Activated naive CD8-positive, alpha-beta T cell treated with anti-CD3 and anti-CD28 coated beads, Interleukin-2, amount 50 U/mL, for 24 hours (primary cell): ENCODE data around the gene MTARC1.

Experiments used
- ATAC-seq: fragments of 150-1000 bp; cut with Tn5 transposase; one replicate; pipeline ENCODE4 v1.10.0; 2021
- DNase-seq: peaks from one replicate; pipeline ENCODE4 v3.0.0; 2021
- H3K27ac Mint-ChIP-seq: one replicate; pipeline ENCODE4 v1.8.0; 2021; ENCODE audit warnings: mild to moderate bottlenecking, mixed read lengths
- H3K27me3 Mint-ChIP-seq: one replicate; pipeline ENCODE4 v1.8.0; 2021; ENCODE audit warnings: mixed read lengths
- H3K36me3 Mint-ChIP-seq: one replicate; pipeline ENCODE4 v1.8.0; 2021; ENCODE audit warnings: low read depth, mixed read lengths
- H3K4me1 Mint-ChIP-seq: one replicate; pipeline ENCODE4 v1.8.0; 2021; ENCODE audit warnings: mixed read lengths
- H3K4me3 Mint-ChIP-seq: one replicate; pipeline ENCODE4 v1.8.0; 2021; ENCODE audit warnings: mild to moderate bottlenecking, moderate library complexity, mixed read lengths
- H3K9me3 Mint-ChIP-seq: one replicate; pipeline ENCODE4 v1.8.0; 2021; ENCODE audit warnings: mixed read lengths

The MTARC1 gene

DNA sequence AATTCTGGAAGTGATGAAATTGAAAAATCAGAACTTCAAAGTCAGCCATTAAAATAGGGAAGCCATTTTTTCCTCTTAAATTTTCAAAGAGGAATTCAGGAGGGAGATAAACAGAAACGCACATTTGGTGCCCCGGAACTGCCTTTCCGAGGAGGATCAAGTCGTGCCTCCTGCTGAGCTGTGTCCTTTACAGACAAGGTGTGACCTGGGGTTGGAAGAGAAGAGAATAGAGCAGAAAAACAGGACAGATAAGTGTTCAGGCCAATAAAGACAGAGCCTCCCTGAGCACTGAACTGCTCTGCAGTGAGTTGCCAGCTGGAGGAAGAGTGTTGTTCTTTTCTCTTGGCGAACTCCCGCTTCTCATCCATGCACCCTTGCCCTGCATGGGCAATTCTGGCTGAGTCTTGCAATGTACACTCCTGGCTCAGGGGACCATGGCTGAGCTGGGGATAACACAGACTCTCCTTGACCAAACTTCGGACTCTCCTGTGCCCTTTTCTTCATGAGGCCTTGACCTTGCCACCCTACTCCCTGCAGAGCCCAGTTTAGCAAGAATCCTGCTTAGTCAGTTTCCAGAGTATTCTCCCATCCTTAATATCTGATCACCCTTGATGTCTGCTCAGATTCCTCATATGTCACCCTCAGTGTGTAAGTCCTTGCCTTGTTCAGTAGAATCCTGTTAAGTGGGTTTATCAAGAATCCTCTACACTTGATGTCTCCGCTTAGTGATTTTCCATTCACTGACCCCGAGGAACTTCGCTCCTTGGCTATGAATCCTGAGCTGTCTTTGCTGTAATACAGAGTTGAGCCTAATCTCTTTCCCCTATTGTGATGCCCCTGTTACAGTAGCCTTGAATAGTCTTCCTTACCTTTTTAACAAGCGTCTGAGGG is 1.3 kb upstream of the MTARC1 start:
- Mint-ChIP-seq H3K27me3 (peaks cover 52% of the 10 kb centered on the region), H3K27ac (no peak overlapping the region), H3K4me1 (peaks cover 4% of the 10 kb centered on the region), H3K4me3 (no peak overlapping the region), H3K36me3 (no peaks in the 10 kb centered on the region), H3K9me3 (peaks cover 3% of the 10 kb centered on the region)
- no peak for DNase-seq
- ATAC-seq = no peak

DNA sequence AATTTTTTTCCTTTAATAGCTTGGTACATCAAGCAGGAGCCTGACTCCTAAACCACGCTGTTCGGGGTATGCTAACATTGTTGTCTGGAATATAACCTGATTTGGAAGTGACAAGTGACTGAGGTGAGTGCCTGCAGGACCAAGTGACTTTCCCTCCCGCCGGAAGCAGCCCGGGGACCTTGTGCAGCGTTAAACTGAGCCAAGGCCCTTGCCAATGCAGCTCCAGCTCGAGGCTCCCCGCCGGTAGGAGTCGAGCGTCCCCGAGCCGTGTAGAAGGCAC is 716 bp upstream of the MTARC1 start:
- peaks cover 51% of the 10 kb centered on the region for H3K27me3 Mint-ChIP-seq
- no peak overlapping the region for H3K4me3 Mint-ChIP-seq
- ATAC-seq (no peak), DNase-seq (no peak)
- no peak overlapping the region for H3K27ac Mint-ChIP-seq
- no peaks in the 10 kb centered on the region for H3K36me3 Mint-ChIP-seq
- H3K9me3 Mint-ChIP-seq = peaks cover 3% of the 10 kb centered on the region
- H3K4me1 Mint-ChIP-seq = peaks cover 4% of the 10 kb centered on the region

DNA sequence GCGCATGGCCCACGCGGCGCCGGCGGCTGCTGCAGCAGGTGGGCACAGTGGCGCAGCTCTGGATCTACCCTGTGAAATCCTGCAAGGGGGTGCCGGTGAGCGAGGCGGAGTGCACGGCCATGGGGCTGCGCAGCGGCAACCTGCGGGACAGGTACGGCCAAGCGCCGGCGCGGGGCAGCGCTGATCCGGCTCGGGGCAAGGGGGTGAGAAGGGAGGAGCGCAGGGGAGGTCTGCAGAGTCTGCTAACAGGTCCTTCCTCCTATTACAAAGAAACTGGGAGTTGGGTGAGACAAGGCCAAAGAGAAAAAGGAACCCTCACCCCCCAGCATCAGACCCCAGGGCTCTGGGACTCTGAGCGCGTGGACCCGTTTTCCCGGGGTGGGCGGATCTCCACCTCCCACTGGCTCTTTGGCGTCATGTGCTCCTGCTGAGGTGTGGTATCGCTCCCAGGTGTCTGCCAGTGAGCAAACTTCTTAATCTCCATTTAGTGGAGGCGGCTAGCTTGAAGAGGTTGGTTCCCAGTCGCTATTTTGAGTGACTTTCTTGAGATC is 431 bp downstream of the MTARC1 start:
- peak overlapping the region; percentile 21 for H3K4me3 Mint-ChIP-seq
- H3K27ac Mint-ChIP-seq = no peak overlapping the region
- ATAC-seq (no peak), DNase-seq (no peak)
- no peaks in the 10 kb centered on the region for H3K36me3 Mint-ChIP-seq
- peaks cover 4% of the 10 kb centered on the region for H3K4me1 Mint-ChIP-seq
- H3K9me3 Mint-ChIP-seq = peaks cover 3% of the 10 kb centered on the region
- H3K27me3 Mint-ChIP-seq = peaks cover 47% of the 10 kb centered on the region

DNA sequence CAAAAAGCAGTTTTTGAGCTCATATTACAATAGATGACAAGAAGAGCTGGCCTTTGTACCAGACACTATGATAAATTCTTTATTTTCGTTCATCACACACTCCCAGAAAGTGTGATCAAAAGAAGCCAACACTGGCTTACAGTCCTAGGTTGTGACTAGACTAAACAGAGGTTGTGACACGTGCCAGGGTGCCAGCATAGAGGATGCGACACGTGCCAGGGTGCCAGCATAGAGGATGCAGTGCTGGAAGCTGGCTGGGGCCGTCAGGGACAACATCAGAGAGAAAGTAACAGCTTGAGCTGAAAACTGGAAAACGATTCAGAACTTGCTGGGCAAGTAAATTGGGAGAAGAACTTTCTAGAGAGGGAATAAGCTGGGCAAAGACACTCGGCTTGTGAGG is 2.2 kb downstream of the MTARC1 start:
- ATAC-seq (no peak), DNase-seq (no peak)
- H3K4me3 Mint-ChIP-seq = no peak overlapping the region
- H3K9me3 Mint-ChIP-seq = peaks cover 3% of the 10 kb centered on the region
- no peaks in the 10 kb centered on the region for H3K36me3 Mint-ChIP-seq
- H3K4me1 Mint-ChIP-seq = peaks cover 4% of the 10 kb centered on the region
- peaks cover 38% of the 10 kb centered on the region for H3K27me3 Mint-ChIP-seq
- H3K27ac Mint-ChIP-seq = no peak overlapping the region

DNA sequence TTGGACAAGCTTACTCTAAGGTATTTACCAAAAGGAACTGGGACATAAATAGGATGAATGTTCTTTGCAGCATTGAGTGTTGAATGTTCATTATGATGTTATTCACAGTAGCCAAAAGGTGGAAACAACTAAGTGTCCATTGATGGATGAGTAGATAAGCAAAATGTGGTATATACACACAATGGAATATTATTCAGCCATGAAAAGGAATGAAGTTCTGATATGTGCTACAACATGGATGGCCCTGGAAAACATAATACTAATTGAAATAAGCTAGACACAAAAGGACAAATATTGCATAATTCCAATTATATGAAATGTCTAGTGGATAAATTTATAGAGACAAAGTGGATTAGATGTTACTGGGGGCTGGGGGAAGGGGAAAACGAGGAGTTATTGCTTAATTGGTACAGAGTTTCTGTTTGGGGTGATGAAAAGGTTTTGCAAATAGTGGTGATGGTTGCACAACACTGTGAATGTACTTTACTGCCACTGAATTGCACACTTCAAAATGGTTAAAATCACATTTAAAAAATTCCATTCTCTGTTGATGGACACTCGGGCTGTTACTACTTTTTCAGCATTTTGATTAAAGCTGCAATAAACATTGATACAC is 2.9 kb downstream of the MTARC1 start:
- no peak for ATAC-seq
- Mint-ChIP-seq H3K9me3 (peaks cover 3% of the 10 kb centered on the region), H3K4me3 (no peak overlapping the region), H3K27me3 (peaks cover 34% of the 10 kb centered on the region), H3K36me3 (no peaks in the 10 kb centered on the region), H3K27ac (no peak overlapping the region), H3K4me1 (peaks cover 4% of the 10 kb centered on the region)
- DNase-seq = no peak

DNA sequence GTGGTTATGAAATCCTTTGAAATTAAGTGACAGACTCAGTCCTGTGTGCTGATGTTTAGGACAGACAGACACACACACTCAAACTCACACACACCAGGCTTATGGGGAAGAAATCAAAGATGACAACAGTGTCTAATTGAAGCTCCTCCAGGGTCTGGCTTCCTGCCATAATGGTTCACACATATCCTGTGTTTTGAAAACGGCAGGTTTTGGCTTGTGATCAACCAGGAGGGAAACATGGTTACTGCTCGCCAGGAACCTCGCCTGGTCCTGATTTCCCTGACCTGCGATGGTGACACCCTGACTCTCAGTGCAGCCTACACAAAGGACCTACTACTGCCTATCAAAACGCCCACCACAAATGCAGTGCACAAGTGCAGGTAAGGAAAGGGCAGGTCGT is 4.6 kb downstream of the MTARC1 start:
- ATAC-seq (no peak), DNase-seq (no peak)
- Mint-ChIP-seq H3K9me3 (peaks cover 3% of the 10 kb centered on the region), H3K27me3 (peaks cover 19% of the 10 kb centered on the region), H3K36me3 (no peaks in the 10 kb centered on the region), H3K27ac (no peak overlapping the region), H3K4me1 (peaks cover 2% of the 10 kb centered on the region), H3K4me3 (no peak overlapping the region)

DNA sequence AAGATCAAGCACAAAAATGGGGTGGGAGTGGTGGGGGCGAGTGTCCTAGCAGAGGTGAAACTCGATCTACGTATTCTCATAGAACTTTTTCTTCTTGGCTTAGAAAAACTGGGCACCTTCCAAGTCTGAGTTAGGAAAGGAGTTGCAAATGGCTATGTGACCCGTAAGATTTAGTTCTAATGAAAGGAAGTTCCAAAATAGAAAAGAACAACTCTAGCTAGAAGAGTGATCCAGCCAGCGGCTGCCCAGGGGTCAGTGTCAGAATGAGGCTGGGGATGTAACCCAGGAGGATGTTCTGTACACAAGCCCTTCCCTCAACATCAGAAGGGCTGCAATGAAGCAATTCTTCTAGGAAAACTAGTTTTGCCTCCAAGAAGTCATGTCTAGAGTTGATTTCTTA is 5.2 kb downstream of the MTARC1 start:
- H3K27me3 Mint-ChIP-seq = peaks cover 18% of the 10 kb centered on the region
- no peak overlapping the region for H3K27ac Mint-ChIP-seq
- DNase-seq = no peak
- no peak for ATAC-seq
- H3K9me3 Mint-ChIP-seq = peaks cover 3% of the 10 kb centered on the region
- peaks cover 1% of the 10 kb centered on the region for H3K4me1 Mint-ChIP-seq
- H3K4me3 Mint-ChIP-seq = no peak overlapping the region
- no peaks in the 10 kb centered on the region for H3K36me3 Mint-ChIP-seq

DNA sequence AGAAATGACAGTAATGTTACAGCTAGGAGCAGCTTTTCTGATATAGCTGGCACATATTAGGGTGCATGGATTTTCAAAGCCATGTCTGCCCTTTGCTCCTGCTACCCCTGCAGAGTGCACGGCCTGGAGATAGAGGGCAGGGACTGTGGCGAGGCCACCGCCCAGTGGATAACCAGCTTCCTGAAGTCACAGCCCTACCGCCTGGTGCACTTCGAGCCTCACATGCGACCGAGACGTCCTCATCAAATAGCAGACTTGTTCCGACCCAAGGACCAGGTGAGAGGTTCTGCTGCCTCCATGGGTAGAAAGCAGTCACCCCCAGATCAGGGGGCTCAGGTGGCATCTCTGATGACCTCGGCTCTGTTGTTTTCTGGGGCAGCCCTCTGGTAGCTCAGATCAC is 9.8 kb downstream of the MTARC1 start:
- no peaks in the 10 kb centered on the region for H3K4me1 Mint-ChIP-seq
- H3K4me3 Mint-ChIP-seq = no peak overlapping the region
- DNase-seq (no peak), ATAC-seq (no peak)
- H3K27me3 Mint-ChIP-seq = peaks cover 2% of the 10 kb centered on the region
- no peak overlapping the region for H3K27ac Mint-ChIP-seq
- H3K9me3 Mint-ChIP-seq = no peaks in the 10 kb centered on the region
- H3K36me3 Mint-ChIP-seq = no peaks in the 10 kb centered on the region

DNA sequence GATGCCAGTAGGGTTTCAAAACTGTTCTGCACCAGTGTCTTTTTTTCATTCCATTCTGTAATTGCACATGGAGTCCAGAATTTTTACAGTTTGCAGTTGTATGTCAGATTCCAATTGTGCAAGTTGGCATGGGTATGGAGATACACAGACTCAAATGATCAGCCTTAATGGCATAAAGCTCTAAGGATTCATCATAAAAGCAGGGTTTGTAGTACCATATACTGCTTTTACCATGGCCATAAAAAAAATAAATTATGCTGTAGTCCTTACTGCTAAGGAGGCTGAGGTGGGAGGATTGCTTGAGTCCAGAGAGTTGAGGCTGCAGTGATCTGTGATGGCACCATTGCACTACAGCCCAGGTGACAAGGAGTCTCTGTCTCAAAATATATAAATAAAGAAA is 10.3 kb downstream of the MTARC1 start:
- H3K9me3 Mint-ChIP-seq = no peaks in the 10 kb centered on the region
- peaks cover 2% of the 10 kb centered on the region for H3K27me3 Mint-ChIP-seq
- H3K4me1 Mint-ChIP-seq = no peaks in the 10 kb centered on the region
- ATAC-seq (no peak), DNase-seq (no peak)
- H3K36me3 Mint-ChIP-seq = no peaks in the 10 kb centered on the region
- H3K27ac Mint-ChIP-seq = no peak overlapping the region
- H3K4me3 Mint-ChIP-seq = no peak overlapping the region

DNA sequence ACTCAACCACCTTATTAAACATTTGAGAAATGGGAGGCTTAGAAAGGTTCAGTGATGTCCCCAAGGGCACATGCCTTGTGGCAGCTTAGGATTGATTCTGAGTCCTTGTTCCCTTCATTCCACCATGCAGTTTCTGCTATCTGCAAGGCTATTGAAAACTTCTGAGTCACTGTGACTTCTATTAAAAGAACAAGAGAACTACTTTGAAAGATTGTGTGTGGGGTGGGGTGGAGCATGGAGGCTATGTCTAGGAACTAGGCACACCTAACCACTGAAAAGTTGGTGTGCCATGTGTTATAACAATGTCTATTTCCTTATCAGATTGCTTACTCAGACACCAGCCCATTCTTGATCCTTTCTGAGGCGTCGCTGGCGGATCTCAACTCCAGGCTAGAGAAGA is 10.8 kb downstream of the MTARC1 start:
- Mint-ChIP-seq H3K27me3 (peaks cover 2% of the 10 kb centered on the region), H3K4me3 (no peak overlapping the region), H3K36me3 (no peaks in the 10 kb centered on the region), H3K9me3 (no peaks in the 10 kb centered on the region), H3K4me1 (no peaks in the 10 kb centered on the region), H3K27ac (no peak overlapping the region)
- ATAC-seq (no peak), DNase-seq (no peak)

DNA sequence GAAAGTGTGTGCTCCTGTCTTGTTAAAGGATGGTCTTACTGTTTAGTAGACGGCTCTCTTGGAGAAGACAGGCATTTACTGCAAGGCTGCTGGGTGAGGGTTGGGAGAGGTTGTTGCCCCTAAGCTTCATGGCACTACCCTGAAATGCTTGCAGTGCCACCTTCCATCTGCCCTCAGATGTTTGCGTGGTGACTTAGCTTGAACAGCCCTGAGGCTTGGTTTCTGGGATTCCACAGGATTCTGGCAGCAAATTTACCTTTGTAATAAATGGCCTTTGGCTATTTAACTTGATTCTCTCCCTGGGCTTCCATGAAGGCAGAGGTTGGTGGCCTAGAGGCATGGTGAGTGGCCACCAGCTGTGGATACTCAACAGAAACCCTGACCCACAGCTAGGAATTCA is 11.6 kb downstream of the MTARC1 start:
- DNase-seq = no peak
- no peaks in the 10 kb centered on the region for H3K4me1 Mint-ChIP-seq
- no peak for ATAC-seq

DNA sequence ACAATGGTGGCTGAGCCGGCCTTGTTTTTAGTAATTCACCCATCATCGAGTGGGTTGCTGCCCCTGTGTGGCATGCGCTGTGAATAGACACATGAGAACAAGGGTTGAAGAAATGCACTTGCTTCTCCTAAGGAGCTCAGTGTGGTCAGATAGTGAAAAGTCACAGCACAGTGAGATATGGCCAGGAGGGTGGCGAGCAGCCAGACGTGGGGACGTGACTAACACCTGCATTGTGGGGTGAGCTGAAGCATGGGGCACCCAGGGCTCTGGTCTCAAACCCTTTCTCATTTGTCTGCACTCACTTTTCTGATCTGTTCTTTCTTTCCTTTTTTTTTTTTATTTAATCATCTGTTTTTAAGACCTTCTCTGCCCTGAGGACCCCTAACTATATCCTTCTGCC is 13.5 kb downstream of the MTARC1 start:
- Mint-ChIP-seq H3K4me3 (no peak overlapping the region), H3K27me3 (peaks cover 7% of the 10 kb centered on the region), H3K9me3 (no peaks in the 10 kb centered on the region), H3K36me3 (no peaks in the 10 kb centered on the region), H3K4me1 (no peaks in the 10 kb centered on the region), H3K27ac (no peak overlapping the region)
- DNase-seq = no peak
- no peak for ATAC-seq

More for the DNA sequence above, 11.6 kb downstream of the MTARC1 start:
- H3K27ac Mint-ChIP-seq = no peak overlapping the region
- H3K27me3 Mint-ChIP-seq = peaks cover 4% of the 10 kb centered on the region
- H3K9me3 Mint-ChIP-seq = no peaks in the 10 kb centered on the region
- no peak overlapping the region for H3K4me3 Mint-ChIP-seq
- H3K36me3 Mint-ChIP-seq = no peaks in the 10 kb centered on the region

DNA sequence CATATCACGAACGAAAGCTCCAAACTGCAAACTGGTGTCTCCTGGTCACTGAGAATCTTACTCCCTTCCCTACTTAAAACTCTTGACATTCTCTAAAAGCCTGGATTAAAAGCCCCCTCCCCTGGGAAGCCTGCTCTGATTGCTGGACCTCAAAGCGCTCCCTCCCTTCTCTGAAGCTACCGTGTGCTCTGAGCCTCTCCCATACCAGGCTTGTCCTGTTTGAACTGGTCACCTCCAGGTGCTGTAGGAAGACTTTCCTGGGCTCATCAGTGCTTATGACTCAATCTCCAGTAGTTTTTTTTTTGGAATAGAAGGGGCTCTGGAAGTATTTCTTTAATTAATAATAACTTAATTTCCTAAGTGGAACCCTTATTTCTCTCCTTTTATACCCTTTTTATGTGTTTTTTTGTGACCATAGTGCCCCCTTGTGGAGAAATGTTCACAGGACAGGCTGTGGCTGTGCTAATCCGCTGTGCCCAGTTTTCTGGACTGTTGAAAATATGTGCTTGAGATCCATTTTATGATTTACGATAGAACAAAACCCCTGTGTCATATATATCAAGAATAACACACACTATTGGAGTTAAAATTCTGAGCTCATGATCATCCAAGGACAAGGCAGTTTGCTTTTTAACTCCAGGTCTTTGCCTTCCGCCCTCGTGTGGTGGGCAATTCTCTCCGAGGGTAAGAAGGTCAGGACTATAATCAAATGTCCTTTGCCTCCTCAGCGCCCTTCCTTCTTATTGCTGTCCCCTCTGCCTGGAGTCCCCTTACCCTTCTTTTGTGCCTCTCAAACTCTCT is 16.9 kb downstream of the MTARC1 start:
- ATAC-seq (peak; percentile 51), DNase-seq (peak; percentile 16)
- Mint-ChIP-seq H3K9me3 (no peaks in the 10 kb centered on the region), H3K36me3 (no peaks in the 10 kb centered on the region), H3K27ac (no peak overlapping the region), H3K4me3 (no peak overlapping the region), H3K27me3 (peaks cover 9% of the 10 kb centered on the region), H3K4me1 (no peaks in the 10 kb centered on the region)

DNA sequence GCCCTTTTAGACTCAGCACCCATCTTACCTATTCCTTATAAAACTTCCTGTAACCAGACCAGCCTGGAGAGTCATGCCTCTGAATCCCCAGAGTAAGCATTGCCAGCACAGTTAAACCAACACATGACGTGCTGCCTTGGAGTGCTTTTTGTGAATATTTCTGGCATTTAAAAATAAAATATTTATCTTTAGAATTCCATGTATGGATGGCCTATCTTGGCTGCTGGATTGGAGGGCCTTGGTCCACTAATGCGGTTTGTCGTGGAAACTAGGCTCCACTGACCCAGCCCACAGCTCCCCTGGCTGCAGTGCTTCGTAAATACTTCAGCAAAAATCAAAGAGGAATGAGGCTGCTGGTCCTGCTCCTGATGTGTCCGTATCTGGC is 17.5 kb downstream of the MTARC1 start:
- Mint-ChIP-seq H3K27me3 (peaks cover 9% of the 10 kb centered on the region), H3K4me3 (no peak overlapping the region), H3K4me1 (no peaks in the 10 kb centered on the region), H3K9me3 (no peaks in the 10 kb centered on the region), H3K27ac (no peak overlapping the region), H3K36me3 (no peaks in the 10 kb centered on the region)
- DNase-seq = no peak
- ATAC-seq = no peak

DNA sequence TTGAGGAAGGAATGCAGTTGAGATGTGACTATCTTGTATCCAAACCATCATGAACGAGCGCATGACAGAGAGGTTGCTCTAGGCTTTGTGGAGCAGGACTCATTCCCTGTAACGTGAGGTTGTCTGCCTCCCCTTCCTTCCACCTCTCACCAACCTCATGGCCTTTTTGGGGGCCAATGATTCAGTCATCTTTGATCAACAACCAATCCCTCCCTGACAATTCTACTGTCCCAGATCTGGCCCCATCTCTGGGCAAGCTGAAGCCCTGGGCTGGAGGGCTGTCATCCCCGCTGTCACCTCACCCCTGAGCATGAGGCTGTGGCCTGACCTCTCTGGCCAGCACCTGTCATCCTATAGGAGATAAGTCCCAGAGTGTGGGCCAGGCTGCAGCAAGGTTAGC is 19.7 kb downstream of the MTARC1 start:
- Mint-ChIP-seq H3K4me1 (no peaks in the 10 kb centered on the region), H3K27me3 (peaks cover 7% of the 10 kb centered on the region), H3K9me3 (no peaks in the 10 kb centered on the region), H3K4me3 (no peak overlapping the region), H3K36me3 (no peaks in the 10 kb centered on the region), H3K27ac (no peak overlapping the region)
- ATAC-seq = no peak
- no peak for DNase-seq
